ENCODE results near the gene ZDHHC5. TPM values are rescaled to one million over a fixed set of nuclear protein-coding genes. Genes with fewer than 3 reads are reported as not detected.
A peak's percentile ranks its signal among the peaks of the same experiment; 100 is the strongest.

Gene ZDHHC5
- 26.7 and 28.6 TPM in 2 replicates for total RNA-seq (2014; rRNA removed; shearing (Covaris generic))

DNA sequence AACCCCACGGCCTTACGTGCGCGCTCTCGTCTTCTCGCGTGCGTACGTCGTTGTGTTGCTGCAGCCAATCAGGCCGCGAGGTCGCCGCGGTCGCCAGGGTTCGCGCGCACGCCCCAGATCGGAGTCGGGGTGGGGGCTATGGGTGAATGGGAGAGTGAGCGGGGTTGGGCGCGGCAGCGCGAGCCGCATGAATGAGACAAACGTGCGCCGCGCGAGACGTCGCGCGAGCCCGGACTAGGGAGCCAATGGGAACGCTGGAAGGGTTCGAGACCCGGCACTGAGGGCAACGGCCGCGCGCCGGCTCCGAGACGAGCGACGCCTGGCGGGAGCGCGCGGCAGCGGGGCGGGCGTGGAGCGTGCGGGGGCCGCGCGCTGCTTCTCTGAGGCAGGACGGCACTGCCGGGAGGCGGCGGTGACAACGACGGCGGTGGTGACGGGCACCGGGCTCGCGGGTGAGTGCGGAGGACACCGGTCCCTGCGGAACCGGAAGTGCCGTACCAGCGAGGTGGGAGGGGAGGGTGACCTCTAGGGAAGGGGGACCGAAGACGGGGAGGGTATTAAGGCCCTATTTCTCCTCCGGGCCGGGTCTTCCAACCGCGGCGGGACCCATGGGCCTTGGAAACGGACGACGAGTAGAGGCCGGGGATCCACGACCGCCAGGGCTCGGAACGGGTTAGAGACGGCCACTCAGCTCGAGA, at the start of gene ZDHHC5:
Gene ZDHHC5 (plus strand): TSS at position 379 of the 698 bp plus-strand sequence. CDS start 4,977 bp downstream, outside the sequence.
- DNase-seq, result peak; percentile 99
- peak within 1 kb of the TSS; percentile 96 for H3K4me3 ChIP-seq (ENCODE audit: insufficient read depth, low read depth, low read length)
- peaks cover 2% of the 10 kb centered on the region; the same call in 1 of the 2 replicates for H3K36me3 ChIP-seq (replicated peaks; ENCODE audit: control insufficient read depth, insufficient read depth, low read length)
- H3K27me3 ChIP-seq (ENCODE audit: control insufficient read depth, insufficient read depth, low read length), result no peaks in the 10 kb centered on the region

- DNase-seq, result no peak
- H3K27me3 ChIP-seq (ENCODE audit: control insufficient read depth, insufficient read depth, low read length), result no peaks in the 10 kb centered on the region
- no peak overlapping the region for H3K4me3 ChIP-seq (ENCODE audit: insufficient read depth, low read depth, low read length)
- no peaks in the 10 kb centered on the region; the same call in 1 of the 2 replicates for H3K36me3 ChIP-seq (replicated peaks; ENCODE audit: control insufficient read depth, insufficient read depth, low read length)
Observed at GRCh38 chr11:57618438-57618837, 49.5 kb upstream of the ZDHHC5 start.

- H3K27me3 ChIP-seq (ENCODE audit: control insufficient read depth, insufficient read depth, low read length), result no peaks in the 10 kb centered on the region
- H3K36me3 ChIP-seq (replicated peaks; ENCODE audit: control insufficient read depth, insufficient read depth, low read length), result no peaks in the 10 kb centered on the region; the same call in 1 of the 2 replicates
- H3K4me3 ChIP-seq (ENCODE audit: insufficient read depth, low read depth, low read length), result no peak overlapping the region
- DNase-seq, result peak; percentile 48
Observed at GRCh38 chr11:57619331-57619730, 48.6 kb upstream of the ZDHHC5 start.

DNA sequence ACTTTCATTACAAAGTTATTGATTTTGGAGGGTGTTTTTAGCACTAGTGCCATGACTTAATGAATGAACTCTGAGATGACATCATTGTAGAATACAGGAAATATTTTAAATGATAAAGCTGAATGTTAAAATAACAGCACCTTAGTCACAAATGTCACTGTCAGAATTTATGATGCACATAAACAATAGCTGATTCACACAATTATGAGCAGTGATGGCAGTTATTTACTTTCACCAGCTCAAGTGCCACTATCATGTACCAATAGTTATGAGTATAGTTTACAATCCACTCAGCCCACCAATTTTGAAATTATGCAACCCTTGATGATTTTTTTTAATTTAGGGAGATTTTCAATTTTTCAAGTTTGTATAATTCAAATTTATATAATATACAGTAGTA, 47.4 kb upstream of the ZDHHC5 start:
- no peak overlapping the region for H3K4me3 ChIP-seq (ENCODE audit: insufficient read depth, low read depth, low read length)
- H3K36me3 ChIP-seq (replicated peaks; ENCODE audit: control insufficient read depth, insufficient read depth, low read length), result no peaks in the 10 kb centered on the region
- H3K27me3 ChIP-seq (ENCODE audit: control insufficient read depth, insufficient read depth, low read length), result no peaks in the 10 kb centered on the region
- DNase-seq, result no peak

GRCh38 chr11:57622263-57622662, 45.7 kb upstream of the ZDHHC5 start:
- H3K36me3 ChIP-seq (replicated peaks; ENCODE audit: control insufficient read depth, insufficient read depth, low read length), result no peaks in the 10 kb centered on the region
- H3K27me3 ChIP-seq (ENCODE audit: control insufficient read depth, insufficient read depth, low read length), result no peaks in the 10 kb centered on the region
- no peak overlapping the region for H3K4me3 ChIP-seq (ENCODE audit: insufficient read depth, low read depth, low read length)
- no peak for DNase-seq

GRCh38 chr11:57624864-57625263, 43.0 kb upstream of the ZDHHC5 start:
- Histone ChIP-seq H3K27me3 (ENCODE audit: control insufficient read depth, insufficient read depth, low read length) (no peaks in the 10 kb centered on the region), H3K4me3 (ENCODE audit: insufficient read depth, low read depth, low read length) (no peak overlapping the region), H3K36me3 (replicated peaks; ENCODE audit: control insufficient read depth, insufficient read depth, low read length) (no peaks in the 10 kb centered on the region)
- no peak for DNase-seq

DNA sequence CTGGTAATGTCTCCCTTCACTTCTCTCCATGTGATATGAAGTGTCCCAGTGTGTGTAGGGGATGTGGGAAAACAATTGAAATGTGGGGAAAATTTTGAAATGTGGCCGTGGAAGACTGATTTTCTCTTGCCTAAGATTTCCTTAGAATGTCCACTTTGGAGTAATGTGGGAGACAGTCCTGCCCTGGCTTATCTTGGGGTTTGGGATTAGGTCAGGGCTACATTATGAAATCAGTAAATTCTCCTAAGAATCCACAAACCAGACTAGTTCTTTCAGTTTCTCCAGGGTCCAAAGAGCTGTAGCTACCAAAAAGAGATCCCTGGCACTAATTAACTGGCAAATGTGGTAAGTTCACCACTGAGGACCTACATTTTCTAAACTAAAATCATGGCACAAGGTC, 41.0 kb upstream of the ZDHHC5 start:
- Histone ChIP-seq H3K27me3 (ENCODE audit: control insufficient read depth, insufficient read depth, low read length) (no peaks in the 10 kb centered on the region), H3K36me3 (replicated peaks; ENCODE audit: control insufficient read depth, insufficient read depth, low read length) (no peaks in the 10 kb centered on the region), H3K4me3 (ENCODE audit: insufficient read depth, low read depth, low read length) (no peak overlapping the region)
- DNase-seq, result no peak

- H3K4me3 ChIP-seq (ENCODE audit: insufficient read depth, low read depth, low read length), result no peak overlapping the region
- peaks cover 2% of the 10 kb centered on the region; the same call in 1 of the 2 replicates for H3K27me3 ChIP-seq (ENCODE audit: control insufficient read depth, insufficient read depth, low read length)
- no peak for DNase-seq
Observed at GRCh38 chr11:57630171-57630570, 37.7 kb upstream of the ZDHHC5 start.

DNA sequence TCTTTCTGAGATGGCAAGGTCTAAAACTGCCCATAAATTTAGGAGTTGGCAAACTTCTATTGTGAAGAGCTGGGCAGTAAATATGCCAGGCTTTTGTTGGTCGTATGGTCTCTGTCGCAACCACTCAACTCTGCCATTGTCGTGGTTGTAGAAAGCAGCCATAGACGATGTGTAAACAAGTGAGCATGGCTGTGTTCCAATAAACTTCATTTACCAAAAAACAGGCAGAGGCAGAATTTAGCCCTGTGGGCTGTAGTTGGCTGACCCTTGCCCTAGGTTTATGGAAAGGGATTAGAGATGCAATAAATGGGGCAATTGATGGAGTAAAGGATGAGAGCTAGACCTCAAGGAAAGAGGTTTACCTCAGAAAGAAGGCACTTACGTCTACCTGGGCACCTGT, 35.8 kb upstream of the ZDHHC5 start:
- Histone ChIP-seq H3K36me3 (replicated peaks; ENCODE audit: control insufficient read depth, insufficient read depth, low read length) (no peaks in the 10 kb centered on the region), H3K27me3 (ENCODE audit: control insufficient read depth, insufficient read depth, low read length) (peaks cover 2% of the 10 kb centered on the region; the same call in 1 of the 2 replicates), H3K4me3 (ENCODE audit: insufficient read depth, low read depth, low read length) (no peak overlapping the region)
- no peak for DNase-seq

More at GRCh38 chr11:57630171-57630570, 37.7 kb upstream of the ZDHHC5 start:
- H3K36me3 ChIP-seq (replicated peaks; ENCODE audit: control insufficient read depth, insufficient read depth, low read length), result no peaks in the 10 kb centered on the region

DNA sequence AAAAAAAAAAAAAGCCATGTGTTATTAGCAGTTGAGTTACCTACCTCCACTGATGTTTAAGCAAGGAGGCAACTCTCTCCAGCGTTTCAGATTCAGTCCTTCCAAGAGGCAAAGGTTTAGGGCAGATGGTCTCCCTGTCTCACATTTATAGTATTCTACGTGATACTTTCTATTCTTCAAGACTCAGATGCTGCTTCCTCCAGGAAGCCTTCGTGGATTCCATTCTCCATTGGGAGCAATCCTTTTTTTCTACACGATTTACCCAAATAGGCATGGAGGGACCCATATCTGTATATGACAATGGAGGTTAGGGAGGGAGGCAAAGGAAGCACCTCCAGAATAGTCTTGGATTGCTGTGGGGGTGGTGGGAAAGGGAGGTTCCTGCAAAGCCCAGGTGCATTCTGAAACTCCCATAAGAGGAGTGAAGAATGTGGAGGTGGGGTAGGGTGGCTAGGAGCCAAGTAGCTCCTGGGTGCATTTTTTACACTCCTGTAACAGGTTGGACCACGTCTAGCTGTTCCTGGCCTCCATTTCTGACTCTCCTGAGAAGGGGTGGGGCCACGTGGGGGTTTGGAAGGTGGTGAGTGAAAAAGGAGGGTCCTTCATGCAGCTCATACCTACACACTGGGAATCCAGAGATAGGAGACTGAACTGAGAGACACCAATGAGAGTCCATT, 34.4 kb upstream of the ZDHHC5 start:
- no peak overlapping the region for H3K4me3 ChIP-seq (ENCODE audit: insufficient read depth, low read depth, low read length)
- no peak for DNase-seq
- H3K27me3 ChIP-seq (ENCODE audit: control insufficient read depth, insufficient read depth, low read length), result peaks cover 2% of the 10 kb centered on the region; the same call in 1 of the 2 replicates
- no peaks in the 10 kb centered on the region for H3K36me3 ChIP-seq (replicated peaks; ENCODE audit: control insufficient read depth, insufficient read depth, low read length)

GRCh38 chr11:57634311-57634710, 33.6 kb upstream of the ZDHHC5 start:
- H3K36me3 ChIP-seq (replicated peaks; ENCODE audit: control insufficient read depth, insufficient read depth, low read length), result no peaks in the 10 kb centered on the region
- DNase-seq, result no peak
- no peak overlapping the region for H3K4me3 ChIP-seq (ENCODE audit: insufficient read depth, low read depth, low read length)
- peaks cover 2% of the 10 kb centered on the region; the same call in 1 of the 2 replicates for H3K27me3 ChIP-seq (ENCODE audit: control insufficient read depth, insufficient read depth, low read length)

DNA sequence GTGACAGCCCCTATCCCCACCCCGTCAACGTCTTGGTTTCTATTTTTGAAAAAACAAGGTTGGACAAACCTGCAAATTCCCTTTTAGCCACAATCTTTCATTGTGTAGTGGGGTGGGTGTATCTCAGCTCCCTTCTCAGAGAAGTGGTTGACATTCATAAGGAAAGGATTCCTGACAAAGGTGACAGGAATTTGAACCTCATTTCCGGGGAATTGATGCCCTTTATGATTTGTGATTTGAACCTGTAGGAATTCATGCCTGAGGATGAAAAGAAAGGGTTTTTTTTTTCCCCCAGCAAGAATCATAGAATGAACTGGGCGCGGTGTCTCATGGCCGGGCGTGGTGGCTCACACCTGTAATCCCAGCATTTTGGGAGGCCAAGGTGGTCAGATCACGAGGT, 32.7 kb upstream of the ZDHHC5 start:
- no peak overlapping the region for H3K4me3 ChIP-seq (ENCODE audit: insufficient read depth, low read depth, low read length)
- no peaks in the 10 kb centered on the region; the same call in 1 of the 2 replicates for H3K36me3 ChIP-seq (replicated peaks; ENCODE audit: control insufficient read depth, insufficient read depth, low read length)

GRCh38 chr11:57637626-57638004, 30.3 kb upstream of the ZDHHC5 start:
- peak; percentile 84 for DNase-seq
- peak overlapping the region; percentile 45 for H3K4me3 ChIP-seq (ENCODE audit: insufficient read depth, low read depth, low read length)
- peaks cover 13% of the 10 kb centered on the region for H3K36me3 ChIP-seq (replicated peaks; ENCODE audit: control insufficient read depth, insufficient read depth, low read length)
- peaks cover 2% of the 10 kb centered on the region; the same call in 1 of the 2 replicates for H3K27me3 ChIP-seq (ENCODE audit: control insufficient read depth, insufficient read depth, low read length)

More for the DNA sequence above, 32.7 kb upstream of the ZDHHC5 start:
- peaks cover 2% of the 10 kb centered on the region; the same call in 1 of the 2 replicates for H3K27me3 ChIP-seq (ENCODE audit: control insufficient read depth, insufficient read depth, low read length)
- DNase-seq, result no peak

DNA sequence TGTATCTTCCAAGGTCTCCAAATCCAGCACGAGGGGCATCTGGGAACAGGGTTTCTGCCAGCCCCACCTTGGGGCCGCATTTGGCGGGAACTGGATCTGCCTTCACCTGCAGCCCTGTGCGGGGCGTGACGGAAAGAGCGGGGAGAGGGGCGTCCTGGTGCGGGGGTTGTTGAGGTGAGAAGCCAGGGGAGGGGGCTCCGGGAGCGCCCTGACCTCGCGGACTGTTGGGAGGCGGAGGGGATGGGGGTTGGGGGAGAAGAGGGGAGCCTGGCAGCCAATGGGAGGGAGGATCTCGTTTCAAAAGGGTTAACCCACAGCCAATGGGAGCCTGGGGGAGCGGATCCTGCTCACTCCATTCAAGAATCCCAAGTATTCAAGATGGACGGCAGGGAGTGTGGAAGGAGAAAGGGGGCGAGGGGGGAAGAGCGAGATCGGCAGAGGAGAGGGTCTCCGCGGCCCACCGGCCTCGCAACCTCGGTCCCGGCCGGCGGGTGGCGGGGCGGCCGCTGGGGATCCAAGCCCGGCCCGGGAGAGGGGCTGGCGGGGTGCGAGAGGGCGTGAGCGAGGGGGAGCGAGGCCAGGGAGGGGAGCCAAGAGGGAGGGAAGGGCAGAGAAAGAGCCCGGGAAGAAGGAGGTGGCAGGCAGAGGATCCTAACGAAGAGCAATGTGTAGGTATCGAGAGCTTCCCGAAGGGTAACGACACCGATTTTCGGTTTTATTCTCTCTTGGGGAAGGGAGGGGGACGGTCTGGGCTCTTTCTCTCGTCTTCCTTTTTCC, 29.7 kb upstream of the ZDHHC5 start:
- DNase-seq, result peak; percentile 99
- H3K27me3 ChIP-seq (ENCODE audit: control insufficient read depth, insufficient read depth, low read length), result peaks cover 2% of the 10 kb centered on the region; the same call in 1 of the 2 replicates
- peaks cover 13% of the 10 kb centered on the region for H3K36me3 ChIP-seq (replicated peaks; ENCODE audit: control insufficient read depth, insufficient read depth, low read length)
- H3K4me3 ChIP-seq (ENCODE audit: insufficient read depth, low read depth, low read length), result peak overlapping the region; percentile 76
